Tibial nerve (tissue), 3 donors: ENCODE measurements around the gene CCDC88C.

ENCODE experiments used
- CTCF ChIP-seq, 5 experiments: fragments of 200-600 bp in 3 of 5; fragments of 450-650 bp in 2 of 5; sonication (generic) in 3 of 5; IDR thresholded peaks; one replicate each; pipeline ENCODE4 v1.5.1; 2016 to 2019; ENCODE audit warnings: antibody characterized with exemption in 5 of 5, mild to moderate bottlenecking in 3 of 5, moderate library complexity in 2 of 5
- POLR2A ChIP-seq, 2 donors: fragments of 450-650 bp; IDR thresholded peaks; one replicate each; pipeline ENCODE4 v1.6.1; 2017; ENCODE audit warnings: antibody characterized with exemption in 2 of 2, mild to moderate bottlenecking in 2 of 2, moderate library complexity in 2 of 2

GRCh38 chr14:91256661-91257060, 161.0 kb downstream of the CCDC88C start:
- TF ChIP-seq CTCF (IDR thresholded peaks at IDR 0.05) (no peak), POLR2A (IDR thresholded peaks at IDR 0.05) (no peak)
